DMS153 (cell line): ENCODE measurements around the gene TMEM154.

Source experiments
- DNase-seq: peaks from one replicate; lab custom pipeline; 2025; lab: John Stamatoyannopoulos, UW

Gene TMEM154, protein sequence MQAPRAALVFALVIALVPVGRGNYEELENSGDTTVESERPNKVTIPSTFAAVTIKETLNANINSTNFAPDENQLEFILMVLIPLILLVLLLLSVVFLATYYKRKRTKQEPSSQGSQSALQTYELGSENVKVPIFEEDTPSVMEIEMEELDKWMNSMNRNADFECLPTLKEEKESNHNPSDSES

DNA sequence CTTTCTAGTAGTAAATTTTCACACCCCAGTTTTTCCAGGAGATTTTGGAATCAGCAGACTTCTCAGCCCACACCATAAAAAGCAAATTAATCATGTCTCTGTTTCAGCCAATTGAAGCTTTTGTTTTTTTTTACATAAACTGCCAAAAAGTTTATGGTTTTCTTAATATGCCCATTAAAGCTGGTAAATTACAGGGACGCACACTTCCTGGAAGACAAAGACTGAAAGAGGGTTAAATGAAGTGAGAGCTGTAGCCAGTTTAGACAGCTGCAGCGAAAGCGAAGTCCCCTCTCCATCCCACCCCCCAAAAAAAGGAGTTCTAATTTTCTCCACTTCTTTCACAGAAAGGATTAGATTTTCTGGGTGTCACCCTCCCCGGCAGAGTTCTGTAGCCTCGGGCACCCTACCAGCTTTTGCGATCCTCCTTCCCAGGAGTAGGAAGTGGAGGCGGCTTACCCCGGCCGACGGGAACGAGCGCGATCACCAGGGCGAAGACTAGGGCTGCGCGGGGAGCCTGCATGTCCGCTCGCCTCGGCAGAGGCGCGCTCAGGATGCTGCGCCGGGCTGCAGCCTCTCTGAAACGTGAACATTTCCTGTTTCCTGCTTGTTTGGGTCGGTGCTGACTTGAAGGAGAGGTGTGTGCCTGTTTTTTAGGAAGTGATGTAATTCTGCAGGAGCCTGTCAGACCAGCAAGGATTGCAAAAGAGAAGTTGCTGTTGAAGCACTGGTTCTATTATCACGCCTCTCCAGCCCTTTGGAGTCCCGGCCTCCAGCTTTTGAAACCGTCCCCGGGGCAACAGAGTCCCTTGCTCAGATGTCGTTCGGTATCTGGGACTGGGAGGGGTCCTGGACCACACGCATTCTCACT lies at the start of gene TMEM154:
TMEM154 (minus strand) TSS at position 584 of the 868 bp plus-strand sequence; CDS start at position 520, 64 bp downstream.
- DNase-seq: peak; percentile 78

DNA sequence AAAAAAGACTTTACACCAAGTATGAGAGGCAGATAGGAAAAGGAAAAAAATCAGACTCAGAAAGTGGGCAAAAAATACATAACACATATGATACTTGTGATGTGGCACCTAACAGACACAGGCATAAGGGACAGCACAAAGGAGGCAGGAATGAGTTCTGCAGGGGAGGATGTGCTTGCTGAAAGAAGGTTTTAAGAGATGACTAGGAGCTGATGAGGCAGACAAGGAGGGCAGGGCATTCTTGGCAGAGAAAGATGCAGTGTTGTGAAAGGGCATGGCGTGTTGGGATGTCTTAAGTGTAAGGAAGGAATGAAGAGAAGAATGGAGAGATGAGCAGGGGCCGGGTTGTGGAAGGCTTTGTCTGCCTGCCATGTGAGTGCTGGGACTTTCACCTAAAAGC lies 49.7 kb upstream of the TMEM154 start:
- no peak for DNase-seq

DNA sequence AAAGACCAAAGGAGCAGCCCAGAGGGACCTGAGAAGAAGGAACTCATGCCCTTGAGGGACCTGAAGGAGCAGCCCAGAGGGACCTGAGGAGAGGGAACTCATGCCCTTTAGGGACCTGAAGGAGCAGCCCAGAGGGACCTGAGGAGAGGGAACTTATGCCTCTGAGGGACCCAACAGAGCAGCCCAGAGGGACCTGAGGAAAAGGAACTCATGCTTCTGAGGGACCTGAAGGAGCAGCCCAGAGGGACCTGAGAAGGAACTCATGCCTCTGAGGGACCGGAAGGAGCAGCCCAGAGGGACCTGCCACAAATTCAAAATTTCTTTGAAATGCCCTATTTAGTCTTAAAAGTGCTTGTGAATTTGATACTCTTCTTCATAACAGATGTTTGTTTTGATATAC lies 48.5 kb upstream of the TMEM154 start:
- DNase-seq: no peak

DNA sequence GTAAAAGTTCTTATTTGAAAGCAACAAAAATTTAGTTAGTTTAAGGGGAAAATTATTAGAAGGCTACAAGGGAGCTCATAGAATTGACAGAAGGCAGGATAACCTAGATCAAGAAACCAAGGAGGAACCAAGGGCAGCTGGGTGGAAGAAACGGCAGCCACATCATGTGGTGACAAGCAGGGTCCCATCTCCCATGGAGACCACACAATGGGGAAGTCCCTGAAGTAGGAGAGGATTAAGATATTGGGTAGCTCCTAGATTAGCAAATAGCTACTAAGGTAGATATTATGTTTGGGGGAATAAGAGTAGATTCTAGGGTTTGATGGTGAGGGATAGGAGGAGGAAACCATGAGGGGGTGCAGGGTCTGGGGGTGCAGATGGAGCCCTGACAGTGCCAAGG lies 48.0 kb upstream of the TMEM154 start:
- no peak for DNase-seq

DNA sequence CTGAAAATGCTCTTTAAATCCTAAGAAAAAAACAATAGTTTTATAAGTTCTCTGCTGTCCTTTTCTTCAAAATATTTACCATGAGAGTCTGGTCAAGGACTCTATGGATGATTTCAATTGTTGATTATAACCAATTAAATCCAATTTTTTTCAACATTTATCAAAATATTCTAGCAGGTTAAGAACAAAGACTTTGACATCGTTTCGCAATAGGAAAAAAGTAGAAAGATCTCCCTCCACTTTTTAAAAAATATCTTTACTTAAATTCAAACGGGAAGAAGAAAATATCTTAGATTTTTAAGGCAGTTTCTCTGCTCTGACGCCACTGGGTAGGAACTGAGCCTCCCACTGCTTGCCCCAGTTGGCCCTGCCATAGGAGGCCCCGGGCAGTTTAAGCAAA lies 44.7 kb upstream of the TMEM154 start:
- DNase-seq: no peak

- DNase-seq: no peak
Observed at GRCh38 chr4:152723236-152723635, 43.4 kb upstream of the TMEM154 start.

DNA sequence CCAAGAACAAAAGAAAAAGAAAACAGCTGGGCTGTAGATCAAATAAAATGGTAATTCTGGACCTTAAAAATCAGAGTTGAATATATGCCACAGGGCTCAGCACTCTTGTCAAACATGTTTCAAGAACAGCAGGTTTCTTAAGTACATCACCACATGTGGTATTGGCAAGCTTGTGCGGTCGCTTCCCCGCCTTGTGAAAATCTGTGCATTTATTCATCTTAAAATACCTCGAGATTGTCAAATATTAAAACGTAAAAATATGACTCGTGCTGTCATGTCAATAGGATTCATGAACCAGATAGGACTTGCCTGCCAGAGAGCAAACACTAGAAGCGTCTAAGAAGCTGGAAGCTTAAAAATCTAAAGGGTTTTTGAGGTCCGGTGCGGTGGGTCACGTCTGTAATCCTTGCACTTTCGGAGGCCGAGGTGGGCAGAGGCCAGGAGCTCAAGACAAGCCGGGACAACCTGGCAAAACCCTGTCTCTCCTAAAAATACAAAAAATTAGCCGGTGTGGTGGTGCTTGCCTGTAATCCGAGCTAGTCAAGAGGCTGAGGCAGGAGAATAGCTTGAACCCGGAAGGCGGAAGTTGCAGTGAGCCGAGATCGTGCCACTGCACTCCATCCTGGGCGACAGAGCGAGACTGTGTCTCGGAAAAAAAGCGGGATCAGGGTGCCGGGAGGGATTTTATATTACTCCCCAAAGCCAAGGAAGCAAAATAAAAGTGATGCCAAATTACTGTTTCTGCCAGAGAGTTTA lies 40.2 kb upstream of the TMEM154 start:
- DNase-seq: peak; percentile 40

DNA sequence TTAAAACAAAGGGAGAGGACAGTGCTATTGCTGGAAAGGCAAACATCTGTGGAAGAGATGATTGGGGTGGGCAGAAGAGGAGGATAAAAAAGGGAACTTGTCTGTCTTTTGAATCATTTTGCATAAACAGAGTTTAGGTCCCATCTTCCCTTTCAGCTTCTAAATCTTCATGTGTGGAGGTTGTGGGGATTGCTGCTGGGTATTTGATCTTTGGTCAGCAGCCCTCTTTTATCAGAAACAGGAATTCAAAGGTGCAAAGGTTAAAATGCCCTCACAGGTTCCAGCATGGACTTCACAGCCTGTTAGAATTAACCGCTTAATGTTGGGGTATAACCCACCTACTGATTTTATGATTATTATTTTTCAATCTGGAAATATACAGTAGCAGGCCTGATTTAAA lies 39.5 kb upstream of the TMEM154 start:
- no peak for DNase-seq

DNA sequence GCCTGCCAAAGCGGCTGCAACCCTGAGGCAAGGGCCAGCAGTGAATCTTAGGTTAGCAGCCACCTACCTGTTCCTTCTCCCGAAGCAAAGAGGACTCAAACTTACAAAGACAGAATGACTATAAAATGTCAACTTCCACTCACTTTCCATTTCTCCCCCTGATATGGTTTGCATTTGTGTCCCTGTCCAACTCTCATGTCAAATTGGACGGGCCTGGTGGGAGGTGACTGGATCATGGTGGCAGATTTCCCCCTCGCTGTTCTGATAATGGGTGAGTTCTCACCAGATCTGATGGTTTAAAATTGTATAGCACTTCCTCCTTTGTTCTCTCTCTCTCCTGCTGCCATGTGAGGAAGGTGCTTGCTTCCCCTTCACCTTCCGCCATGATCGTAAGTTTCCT lies 35.3 kb upstream of the TMEM154 start:
- no peak for DNase-seq

GRCh38 chr4:152713951-152714705 lies 34.3 kb upstream of the TMEM154 start:
- DNase-seq: no peak

DNA sequence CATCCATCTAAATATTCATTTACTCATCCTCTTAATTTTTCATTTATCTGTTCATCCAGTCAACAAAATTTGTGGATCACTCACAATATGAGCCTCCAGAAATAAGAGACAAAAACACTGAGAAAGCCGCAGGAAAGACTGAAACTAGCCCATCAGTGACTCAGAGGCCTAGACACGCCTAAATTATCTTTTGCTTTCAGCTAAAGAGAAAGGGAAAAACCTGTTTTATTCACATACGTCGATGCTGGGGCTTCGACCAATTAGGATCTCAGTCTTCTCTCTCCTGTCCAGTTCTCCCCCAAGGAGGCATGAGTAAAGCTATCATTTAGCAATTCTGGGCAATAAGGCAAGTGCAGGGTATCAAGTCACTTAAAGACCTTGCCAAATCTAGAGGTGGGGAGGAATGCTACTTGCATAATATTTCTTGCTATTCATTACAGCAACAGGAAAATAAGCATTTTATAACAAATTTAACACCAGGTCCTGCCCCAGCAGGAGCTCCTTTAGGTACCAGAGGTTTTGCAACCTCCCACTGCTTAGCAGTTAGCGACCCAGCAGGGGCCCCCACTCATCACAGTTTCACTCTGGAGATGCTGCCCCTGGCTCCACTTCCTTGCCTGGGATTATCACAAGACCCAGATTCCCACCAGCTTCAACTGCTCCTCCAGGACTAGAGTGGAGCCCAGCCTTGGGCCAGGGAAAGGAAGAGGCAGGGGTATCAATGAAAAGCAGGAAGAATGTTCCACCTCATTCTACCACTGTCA lies 30.1 kb upstream of the TMEM154 start:
- DNase-seq: no peak

DNA sequence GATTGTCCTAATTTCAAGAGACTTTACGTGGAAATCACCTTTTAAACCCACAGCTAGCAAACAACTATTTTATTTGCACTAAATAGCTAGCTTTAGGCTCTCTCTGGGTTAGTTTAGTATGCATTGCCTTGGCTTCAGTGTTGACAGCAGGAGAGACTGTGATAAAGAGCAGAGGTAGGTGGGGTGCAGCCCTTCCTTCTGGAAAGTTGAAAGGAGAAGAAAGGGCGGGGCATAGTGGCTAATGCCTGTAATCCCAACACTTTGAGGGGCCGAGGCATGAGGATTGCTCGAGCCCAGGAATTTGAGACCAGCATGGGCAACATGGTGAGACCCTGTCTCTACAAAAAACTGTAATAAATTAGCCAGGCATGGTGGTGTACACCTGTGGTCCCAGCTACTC lies 29.0 kb upstream of the TMEM154 start:
- DNase-seq: no peak

DNA sequence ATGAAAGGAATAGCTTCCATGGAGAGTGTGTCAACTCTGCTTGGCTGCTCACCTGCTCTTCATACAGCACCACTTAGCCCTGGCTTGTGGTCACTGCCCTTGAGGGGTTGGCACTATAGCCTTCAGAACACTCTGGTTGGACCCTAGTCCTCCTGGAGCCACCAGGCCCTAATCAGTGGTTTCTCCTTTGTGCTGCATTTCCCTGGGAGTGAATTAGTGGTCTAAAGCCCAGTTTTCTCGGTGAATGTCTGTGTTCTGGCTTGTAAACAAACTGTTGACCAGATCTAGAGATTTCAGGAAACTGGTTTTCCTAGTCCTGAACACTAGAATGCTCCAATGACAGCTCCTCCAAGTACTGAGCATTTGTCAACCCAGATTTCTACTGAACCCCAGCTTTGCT lies 28.6 kb upstream of the TMEM154 start:
- DNase-seq: no peak

GRCh38 chr4:152707632-152708031 lies 27.8 kb upstream of the TMEM154 start:
- no peak for DNase-seq

DNA sequence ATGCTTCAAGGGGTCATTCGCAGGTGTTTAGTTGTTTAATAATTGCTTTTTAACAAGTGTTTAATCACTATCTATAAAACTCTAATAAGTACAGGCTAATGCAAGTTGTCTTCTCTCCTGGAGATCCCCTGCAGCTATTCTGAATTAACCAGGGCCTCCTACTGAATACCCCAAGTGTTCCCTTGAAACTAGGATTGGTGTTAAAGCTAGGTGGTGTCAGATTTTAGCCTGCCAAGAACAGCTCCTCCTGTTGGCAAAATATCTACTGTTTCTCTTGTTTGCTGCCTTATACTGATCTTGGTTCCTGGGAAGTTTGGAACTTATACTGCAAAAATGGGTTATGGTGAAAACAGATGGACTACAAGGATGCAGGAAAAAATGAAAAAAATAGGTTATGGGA lies 26.1 kb upstream of the TMEM154 start:
- DNase-seq: no peak

- no peak for DNase-seq
Observed at GRCh38 chr4:152704788-152705187, 25.0 kb upstream of the TMEM154 start.

DNA sequence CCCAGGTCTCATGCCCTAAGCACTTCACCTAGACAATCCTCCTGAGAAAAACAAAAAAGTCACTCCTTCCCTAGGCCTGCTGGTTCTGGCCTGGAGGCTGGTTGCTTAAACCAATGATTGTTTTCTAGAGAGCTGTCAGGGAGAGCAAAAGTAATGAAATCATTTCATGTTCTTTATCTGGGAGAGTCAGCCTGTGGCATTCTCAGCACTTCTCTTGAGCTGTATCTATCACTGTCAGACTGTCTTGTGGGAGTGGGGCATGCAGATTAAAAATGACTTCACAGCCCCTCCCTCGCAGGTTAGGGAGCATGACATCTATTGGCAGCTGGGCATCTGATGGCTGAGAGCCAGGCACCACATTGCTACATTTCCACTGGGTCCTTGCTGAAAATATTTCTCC lies 20.4 kb upstream of the TMEM154 start:
- no peak for DNase-seq

DNA sequence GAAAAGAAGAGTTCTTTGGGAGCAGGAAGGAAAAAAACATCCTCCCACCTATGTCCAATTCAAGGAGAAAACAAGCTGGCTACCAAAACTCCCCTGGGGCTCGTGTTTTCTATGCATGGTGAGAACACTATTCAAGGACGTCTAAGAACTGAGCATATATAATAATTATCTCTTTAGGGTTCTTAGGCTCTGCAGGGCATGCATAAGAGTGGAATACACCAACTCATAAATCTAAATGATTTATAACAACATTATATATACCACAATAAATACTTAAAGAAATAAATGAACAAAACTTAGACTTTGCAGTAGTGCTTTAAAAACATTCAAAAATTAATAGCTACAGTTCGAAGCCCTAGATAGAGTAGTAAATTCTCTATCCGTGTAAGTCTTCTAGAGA lies 19.5 kb upstream of the TMEM154 start:
- DNase-seq: no peak

DNA sequence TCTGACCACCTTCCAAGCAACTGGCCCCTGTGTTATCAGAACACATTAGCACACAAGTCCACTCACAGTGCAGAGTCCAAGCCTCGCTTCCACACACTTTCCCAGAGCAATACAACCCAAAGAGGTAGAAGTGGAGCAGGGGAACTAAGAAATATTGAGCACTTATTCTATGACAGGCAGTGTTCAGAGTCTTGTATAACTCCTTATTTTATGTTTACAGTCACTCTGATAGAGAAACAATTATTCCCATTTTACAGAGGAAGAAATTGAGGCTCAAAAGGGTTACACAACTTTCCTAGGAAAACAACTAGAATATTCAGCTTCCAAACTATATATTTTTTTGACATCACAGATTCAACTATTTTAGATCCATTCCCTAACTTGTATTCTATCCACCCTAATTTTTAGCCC lies 18.3 kb upstream of the TMEM154 start:
- no peak for DNase-seq

DNA sequence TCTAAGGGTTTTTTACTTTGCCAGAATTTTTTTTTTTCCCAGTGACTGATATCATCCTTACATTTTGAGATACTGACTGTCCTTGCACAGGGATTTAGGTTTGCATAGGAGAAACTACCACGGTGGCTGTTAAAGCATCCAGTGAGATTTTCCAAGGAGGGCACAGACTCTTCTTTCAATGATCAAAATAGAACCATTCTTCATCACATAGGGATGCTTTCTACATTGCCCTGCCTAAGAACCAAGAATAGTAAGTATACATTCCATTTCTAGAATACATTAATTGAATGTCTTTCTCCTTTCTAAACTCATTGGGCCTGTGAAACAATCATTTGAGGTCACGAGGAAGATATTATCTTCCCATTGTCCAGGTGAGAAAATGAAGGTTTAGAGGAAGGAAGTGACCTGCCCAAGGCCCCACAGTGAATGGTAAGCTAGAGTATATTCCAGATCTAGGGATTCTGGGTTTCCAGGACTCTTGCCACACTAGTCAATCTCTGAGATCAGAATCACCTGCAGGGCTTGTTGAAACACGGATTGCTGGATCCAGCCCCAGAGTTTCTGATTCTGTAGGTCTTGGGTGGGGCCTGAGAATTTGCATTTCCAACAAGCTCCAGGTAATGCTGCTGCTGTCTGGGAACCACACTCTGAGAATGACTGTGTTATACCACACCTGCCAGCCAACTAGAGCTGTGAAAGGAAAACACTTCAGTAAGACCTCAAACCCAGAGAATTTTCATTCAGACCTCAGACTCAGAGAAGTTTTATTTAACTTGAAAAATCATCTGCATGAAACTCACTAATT lies 17.7 kb upstream of the TMEM154 start:
- DNase-seq: no peak
